ENCODE results near the gene PLA2G6.
"Not testable (repeated sequence)": the region's sequence is repeated elsewhere in the genome, so short reads cannot be mapped to it uniquely, and the experiment has no call there.

PLA2G6 gene

DNA sequence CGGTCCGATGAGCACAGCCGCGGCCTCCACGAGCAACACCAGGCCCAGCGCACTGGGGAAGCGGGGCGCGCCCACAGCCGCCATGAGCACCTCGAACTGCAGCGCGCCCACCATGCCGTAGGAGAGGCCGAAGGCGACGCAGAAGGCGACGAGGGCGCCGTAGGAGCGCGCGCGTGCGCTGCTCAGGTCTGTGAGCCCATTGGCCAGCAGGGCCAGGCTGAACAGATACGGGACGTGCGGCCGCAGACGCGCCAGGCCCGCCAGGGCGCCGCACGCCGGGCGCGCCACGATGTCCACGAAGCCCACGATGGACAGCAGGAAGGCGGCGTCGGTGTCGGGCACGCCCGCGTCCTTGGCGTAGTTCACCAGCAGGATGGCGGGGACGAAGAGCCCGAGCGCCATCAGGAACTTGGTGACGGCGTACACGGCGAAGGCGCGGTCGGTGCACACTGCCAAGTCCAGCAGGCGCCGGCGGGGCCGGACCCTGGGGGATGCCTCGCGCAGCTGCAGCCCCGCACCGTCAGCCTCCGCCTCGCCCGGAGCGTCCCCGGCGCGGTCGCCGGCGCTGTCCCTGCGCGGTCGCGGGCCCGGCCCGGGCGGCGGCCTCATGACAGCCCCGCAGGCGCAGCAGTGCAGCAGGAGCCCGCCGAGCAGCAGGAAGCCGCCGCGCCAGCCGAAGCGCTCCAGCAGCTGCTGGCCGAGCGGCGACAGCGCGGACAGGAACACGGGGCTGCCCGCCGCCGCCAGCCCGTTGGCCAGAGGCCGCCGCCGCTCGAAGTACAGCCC, 100.6 kb downstream of the PLA2G6 start:
- no peak for DNase-seq

- no peak for DNase-seq
Measured at GRCh38 chr22:38080474-38080849, 101.2 kb downstream of the PLA2G6 start.

DNA sequence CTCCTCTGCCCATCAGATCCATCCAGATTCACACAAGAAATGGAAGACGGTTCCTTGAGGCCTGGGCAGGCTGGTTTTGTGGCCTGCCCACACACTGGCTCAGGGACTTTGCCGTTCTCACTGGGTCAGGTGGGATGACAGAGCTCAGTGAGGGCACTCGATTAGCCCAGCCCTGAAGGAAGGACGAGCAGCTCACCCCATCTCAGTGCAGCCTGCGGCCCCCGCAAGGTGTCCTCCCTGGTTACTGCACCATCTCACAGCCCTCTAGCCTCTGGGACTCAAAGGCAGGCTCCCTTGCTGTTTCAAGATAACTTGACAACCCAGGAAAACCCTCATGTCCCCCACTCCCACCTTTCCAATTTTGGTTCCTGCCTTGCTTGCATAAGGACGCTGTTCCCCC, 101.8 kb downstream of the PLA2G6 start:
- DNase-seq, result no peak

DNA sequence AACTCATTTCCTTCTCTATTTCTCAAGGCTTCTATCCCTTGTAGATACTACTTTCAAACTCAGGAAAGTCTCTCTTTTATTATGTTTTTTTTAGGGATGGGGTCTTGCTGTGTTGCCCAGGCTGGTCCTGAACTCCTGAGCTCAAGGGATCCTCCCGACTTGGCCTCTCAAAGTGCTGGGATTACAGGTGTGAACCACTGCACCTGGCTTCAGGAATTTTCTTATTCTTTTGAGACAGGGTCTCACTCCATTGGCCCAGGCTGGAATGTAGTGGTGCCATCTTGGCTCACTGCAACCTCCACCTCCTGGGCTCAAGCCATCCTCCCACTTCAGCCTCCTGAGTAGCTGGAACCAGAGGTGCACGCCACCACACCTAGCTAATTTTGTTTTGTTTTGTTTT, 102.4 kb downstream of the PLA2G6 start:
- not testable (repeated sequence) for DNase-seq

DNA sequence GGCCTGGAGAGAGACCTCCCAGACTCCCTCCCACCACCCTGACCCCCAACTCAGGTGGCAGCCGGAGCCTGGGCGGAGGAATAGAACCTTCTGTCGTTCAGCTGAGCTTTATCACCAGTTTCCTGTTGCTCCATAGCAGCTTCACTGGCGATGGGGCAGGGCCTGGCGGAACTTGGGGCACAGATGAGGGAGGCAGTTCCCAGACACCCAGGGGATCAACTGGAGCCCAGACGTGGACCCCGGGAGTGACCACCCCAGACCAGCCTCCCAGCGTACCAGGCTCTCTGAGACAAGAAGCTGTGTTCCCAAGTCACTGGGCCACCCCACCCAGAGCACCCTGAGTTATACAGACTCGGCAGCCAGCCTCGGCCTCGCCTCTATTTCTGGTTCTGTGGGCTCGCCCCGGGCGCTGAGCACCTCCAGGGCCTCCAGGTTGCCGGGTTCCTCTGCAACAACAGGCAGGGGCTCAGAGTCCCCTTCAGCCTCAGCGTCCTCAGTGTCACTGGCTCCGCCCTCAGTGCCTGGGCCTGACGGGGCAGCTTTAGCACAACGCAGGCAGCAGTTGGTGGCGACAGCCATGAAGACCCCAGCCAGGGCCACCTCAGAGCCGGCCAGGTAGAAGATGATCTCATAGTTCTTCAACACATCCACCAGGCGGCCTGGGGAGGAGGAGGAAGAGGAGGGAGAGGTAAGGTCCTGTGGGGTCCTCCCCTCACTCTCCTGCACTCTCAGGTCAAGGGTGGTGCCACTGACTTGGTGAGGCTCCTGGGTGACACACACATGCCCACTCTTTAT, 103.4 kb downstream of the PLA2G6 start:
- no peak for DNase-seq

GRCh38 chr22:38077595-38077994, 104.0 kb downstream of the PLA2G6 start:
- DNase-seq, result no peak

- no peak for DNase-seq
Measured at GRCh38 chr22:38077096-38077495, 104.5 kb downstream of the PLA2G6 start.

DNA sequence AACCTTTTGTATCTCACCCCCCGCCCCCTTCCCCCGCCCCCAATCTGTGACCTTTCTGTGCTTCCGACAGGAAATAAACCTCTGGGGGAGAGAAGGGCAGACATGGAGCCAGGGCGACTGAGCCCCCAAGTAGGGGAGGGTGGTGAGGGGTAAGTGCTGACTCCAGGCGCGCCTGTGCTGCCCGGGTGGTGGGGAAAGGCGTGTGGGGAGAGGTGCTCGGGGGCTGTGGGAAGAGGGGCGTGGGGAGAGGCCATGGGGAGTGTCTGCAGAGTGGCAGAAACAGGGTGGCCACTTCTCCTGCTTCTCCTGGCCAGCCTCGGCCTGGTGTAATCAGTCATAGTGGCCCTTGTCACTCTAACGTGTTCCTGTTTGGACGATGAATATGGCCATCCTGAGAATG, 105.7 kb downstream of the PLA2G6 start:
- no peak for DNase-seq

GRCh38 chr22:38075105-38075825, 106.4 kb downstream of the PLA2G6 start:
- no peak for DNase-seq

DNA sequence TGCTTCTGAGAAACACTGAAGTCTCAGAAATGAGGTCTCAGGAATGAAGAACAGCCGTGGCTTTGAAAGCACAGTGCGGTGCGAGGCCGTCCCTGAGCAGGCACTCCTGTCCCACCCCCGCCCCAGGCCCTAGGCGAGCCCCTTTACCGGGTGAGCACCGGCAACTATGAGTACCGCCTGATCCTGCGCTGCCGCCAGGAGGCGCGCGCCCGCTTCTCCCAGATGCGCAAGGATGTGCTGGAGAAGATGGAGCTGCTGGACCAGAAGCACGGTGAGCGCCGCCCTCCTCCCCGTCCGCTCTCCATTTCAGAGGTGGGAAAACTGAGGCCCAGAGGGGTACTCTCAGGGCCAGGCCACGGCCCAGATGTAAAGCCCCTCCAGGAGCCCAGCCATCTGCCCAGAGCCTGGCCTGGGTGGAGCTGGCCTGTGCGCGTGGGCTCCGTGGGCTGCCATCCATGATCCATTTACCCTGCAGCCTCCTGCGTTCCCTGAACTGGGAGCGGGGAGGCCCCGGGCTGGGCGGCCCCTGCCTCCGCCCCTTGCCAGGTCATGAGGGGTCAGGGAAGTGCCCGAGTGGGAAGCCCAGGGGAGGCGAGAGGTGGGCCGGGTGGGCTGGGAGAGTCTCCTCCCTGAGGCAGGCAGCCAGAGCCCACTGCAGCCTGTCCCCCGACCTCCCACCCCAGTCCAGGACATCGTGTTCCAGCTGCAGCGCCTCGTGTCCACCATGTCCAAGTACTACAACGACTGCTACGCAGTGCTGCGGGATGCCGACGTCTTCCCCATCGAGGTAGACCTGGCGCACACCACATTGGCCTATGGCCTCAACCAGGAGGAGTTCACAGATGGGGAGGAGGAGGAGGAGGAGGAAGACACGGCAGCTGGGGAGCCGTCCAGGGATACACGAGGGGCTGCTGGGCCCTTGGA, 107.2 kb downstream of the PLA2G6 start:
- no peak for DNase-seq

DNA sequence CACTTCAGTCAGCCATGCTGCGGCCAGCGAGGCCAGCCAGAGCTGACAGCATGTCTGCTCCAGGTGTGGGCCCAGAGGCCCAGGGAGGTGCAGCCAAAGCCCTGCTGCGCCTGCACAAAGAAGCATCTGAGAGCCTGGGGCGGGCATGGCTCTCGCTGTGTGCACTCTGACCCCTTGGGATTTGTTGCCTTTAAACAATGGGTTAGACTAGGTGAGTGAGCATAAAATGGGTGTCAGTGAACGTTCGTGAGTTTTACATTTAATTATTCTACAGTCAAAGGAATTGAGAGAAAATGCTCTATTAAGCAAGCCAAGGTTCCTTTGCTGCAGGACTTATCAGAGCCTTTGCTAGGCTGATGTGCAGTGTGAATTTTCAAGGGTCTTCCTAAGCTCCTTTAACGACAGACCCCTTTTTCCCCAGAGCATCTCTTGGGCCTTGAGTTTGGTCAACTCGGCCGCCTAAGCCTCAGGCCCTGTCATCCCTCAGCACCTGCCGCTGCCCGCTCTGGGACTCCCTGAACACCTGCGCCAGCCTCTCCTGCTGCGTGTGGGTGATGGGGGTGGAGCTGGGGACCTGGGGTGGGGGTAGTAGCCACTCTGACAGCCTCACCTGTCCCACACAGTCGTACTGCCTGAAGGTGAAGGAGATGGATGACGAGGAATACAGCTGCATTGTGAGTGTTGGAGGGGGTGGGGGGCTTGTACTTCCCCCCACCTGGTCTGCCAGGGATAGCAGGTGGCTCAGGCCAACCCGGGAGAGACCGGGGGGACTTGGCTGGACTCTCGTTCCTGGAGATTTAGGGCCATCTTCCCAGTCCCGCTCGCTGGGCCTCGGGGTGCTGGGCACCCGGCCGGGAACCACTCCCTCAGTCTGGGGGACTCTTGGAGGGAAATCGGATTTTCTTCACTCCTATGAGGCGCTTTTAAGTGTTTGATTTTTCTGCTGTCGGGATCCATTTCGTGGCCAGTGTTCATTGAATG, 108.2 kb downstream of the PLA2G6 start:
- no peak for DNase-seq

GRCh38 chr22:38072322-38073149, 109.1 kb downstream of the PLA2G6 start:
- no peak for DNase-seq

- no peak for DNase-seq
Measured at GRCh38 chr22:38071421-38072321, 110.0 kb downstream of the PLA2G6 start.

DNA sequence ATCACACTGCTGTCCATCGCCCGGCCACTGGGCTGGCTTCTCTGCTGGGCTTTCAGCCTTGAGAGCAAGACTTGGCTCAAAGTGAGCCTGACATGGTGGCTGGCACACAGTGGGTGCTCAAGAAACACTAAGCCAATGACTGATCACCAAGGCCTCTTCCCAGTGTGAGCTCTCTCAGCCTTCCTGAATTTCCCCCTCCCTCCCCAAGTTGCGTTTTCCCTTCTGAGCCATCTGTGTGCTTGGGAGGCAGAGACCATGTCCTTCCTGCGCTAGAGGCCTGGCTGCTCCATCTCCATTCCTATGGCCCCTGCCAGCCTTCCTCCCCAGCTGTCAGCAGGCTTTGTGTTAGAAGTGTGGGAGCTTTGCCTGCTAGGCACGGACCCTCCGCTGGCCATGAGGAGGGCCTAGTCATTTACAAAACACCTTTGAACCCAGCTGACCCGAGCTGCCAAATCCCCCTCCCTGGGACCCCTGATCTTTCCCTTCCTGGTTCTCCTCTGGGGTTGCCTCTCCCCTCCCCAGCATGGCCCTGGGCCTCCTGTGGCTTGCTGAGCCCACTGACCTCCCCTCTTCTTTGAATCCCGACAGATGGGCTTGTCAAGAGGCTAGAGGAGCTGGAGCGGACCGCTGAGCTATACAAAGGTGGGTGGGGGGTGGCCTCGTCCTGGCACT, 111.2 kb downstream of the PLA2G6 start:
- no peak for DNase-seq

DNA sequence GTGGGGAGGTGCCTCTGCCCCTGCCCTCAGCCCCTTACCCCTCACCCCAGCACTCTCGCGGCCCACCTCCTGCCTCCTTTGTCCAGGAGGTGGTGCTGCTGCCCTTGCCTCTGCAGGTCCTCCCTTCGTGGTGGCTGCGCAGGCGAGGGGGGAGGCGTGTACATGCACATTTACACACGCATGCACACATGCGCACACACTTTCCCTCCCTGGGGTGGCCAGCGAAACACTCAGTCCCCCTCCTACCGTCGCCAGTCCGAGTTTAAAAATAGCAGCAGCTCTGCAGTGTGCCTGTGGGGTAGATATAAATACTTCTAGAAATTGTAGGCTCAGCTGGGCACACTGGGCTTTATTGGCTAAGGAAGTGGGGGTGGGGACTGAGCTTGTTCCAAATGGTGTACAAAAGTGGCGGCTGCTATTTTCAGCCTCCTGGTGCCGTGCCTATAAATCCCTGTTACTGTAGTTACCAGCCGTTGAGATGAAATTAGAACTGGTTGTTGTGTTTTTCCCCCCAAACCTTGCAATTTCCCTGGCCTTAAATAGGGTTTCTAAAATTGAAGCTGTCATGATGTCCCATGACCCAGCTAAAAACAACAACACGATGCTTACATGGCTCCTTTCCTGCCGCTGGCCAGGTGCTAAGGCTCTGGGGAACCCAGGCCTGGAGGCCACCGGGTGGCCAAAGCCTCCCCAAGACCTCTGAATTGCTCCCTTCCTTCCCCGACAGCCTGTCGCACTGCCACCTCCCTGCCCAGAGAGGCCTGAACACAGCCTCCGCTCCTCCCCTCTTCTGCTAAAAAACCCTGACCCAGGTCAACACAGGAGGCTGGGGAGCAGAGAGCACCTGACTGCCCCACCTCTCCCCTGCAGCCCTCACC, 112.0 kb downstream of the PLA2G6 start:
- DNase-seq, result no peak

DNA sequence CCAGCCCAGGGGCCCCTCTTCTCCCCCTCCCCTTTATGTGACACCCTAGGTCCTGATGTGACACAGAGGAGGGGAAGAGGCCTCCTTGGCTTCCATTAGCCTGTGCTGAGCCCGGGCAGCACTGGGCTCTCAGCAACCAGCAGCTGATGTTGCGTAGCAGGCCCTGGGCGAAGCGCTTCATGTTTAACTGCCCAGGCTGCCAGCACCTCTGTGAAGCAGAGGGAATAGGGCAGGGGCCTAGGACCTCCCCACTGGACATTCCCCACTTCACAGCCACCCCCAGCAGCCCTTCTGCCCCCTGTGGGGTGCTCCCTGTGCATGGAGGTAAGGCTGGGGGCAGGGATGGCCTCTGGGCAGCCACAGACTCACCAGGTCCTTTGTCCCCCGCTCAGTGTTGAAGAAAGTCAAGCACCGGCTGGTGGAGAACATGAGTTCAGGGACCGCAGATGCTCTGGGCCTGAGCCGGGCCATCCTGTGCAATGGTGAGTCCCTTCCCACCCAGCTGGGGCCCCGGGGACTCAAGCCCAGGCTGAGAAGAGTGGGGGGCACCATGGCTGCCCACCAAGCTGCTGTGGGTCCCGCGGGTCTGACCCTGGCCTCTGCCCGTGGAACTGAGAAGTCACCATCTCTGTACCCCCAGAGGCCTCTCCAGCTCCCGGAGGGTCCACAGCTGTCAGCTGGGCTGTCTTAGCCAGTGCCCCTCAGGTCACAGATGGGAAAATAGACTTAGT, 112.8 kb downstream of the PLA2G6 start:
- no peak for DNase-seq
